Activated CD4-positive, alpha-beta T cell treated with anti-CD3 and anti-CD28 coated beads for 4 hours (primary cell): Measurements from ENCODE around the gene TNFRSF25.
"Not testable (repeated sequence)": the region's sequence is repeated elsewhere in the genome, so short reads cannot be mapped to it uniquely, and the experiment has no call there.

ENCODE experiments used
- DNase-seq, 2 donors: peaks; one replicate each; pipeline ENCODE4 v3.0.0-alpha.2; 2020

TNFRSF25 gene

DNA sequence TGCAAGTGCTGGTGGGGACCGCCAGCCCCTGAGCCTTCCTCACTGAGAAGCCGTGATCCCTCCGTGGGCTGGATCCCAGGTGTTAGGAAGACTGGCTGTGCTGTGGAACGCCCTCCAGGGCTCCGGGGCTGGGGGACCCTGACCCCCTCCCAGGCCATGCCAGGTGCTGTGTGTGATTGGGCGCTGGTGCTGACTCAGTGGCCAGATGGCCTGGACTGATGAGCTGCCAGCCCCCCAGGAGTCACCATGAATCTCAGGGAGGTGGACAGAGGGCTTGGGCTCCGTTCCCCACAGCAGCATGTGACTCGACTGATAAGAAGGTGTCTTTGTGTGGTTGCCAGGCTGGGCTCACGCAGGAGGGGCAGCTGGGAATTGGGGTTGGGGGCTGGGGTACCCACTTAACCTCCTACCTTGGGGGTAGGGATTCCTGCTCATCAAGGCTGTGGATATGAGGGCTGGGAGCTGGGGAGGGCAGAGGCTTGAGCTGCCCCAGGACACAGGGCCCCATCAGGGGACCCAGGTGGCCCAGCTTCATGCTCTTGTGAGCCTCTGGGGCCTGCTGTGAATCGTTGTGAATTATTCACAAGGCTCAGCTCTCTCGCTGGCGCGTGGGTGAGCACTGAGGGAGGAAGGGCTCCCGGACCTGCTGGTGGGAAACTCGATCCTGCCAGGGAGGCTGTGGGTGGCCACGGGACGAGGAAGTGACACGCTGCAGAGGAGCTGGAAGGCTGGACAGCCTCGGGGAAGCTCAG lies 36.1 kb downstream of the TNFRSF25 start:
- not testable (repeated sequence) for DNase-seq

DNA sequence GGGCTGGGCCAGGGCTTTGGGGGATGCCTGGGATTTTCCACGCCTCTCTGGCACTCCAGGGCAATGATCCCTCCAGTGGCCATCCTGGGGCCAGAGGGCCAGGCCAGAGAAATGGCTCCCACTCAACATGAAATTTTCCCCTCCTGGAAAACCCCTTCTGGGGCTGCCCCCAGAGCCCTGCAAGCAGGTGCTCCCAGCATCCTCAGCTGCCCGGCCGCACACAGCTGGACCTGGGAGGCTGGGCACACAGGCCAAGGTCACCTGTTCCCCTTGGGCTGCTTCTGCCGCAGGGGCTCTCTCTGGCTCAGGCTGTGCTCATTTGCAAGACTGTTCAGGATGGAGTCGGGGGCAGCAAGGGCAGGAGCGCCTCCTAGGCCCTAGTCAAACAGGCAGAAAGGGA lies 37.5 kb downstream of the TNFRSF25 start:
- DNase-seq, result not testable (repeated sequence)

DNA sequence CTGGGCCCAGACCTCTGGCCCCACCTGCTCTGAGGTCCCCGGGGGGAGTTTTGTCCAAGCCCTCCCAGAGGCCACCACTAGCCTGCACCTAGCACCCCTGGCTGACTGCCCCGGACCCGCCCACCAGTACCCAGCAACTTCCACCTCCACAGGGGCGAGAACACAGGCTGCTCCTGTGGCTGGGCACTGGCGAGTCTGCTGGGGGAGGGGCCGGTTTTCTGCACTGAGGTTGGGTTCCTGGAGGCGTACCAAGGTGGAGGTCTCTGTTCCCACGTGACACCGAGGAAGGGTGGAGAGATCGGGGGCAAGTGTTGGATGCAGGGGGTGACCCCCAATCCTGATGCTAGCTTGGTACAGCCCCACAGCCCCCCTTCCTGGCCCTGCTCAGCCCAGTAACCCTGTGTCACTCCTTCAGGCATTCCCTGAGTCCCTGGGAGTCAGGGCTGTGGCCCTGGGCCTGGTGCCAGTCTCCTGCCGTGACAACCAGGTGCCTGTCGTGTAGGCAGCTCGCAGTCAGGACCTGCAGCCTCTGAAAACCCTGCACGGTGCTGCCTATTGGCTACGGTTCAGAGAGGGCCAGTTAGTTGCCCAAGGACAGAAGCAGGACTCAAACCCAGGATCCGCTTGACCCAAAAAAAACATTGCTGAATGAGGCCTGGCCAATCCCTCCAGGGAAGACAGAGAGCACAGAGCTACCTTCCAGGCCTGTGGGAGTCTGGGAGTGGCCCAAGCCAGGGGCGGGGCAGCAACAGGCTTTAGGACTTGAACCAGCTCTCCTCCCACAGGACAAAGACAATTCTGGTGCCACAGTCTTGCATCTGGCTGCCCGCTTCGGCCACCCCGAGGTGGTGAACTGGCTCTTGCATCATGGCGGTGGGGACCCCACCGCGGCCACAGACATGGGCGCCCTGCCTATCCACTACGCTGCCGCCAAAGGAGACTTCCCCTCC lies 38.3 kb downstream of the TNFRSF25 start:
- DNase-seq, result no peak

DNA sequence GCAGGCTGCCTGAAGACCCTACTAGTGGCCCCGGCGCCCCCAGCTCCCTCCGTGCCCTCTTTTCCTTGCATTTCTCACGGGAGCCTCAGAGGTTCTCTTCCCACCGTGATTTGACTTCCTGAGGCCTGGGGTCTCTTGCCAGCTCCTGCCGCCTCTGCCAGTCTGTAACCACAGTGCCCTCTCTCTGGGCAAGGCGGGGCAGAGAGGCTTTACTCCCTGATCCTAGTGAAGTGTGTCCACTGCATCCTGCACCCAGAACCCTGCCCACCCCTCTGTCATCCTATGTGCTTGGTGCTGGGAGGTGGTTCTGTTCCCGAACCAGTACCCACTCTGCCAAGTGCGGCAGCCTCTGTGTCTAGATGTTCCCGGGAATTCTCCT lies 39.0 kb downstream of the TNFRSF25 start:
- DNase-seq, result no peak

DNA sequence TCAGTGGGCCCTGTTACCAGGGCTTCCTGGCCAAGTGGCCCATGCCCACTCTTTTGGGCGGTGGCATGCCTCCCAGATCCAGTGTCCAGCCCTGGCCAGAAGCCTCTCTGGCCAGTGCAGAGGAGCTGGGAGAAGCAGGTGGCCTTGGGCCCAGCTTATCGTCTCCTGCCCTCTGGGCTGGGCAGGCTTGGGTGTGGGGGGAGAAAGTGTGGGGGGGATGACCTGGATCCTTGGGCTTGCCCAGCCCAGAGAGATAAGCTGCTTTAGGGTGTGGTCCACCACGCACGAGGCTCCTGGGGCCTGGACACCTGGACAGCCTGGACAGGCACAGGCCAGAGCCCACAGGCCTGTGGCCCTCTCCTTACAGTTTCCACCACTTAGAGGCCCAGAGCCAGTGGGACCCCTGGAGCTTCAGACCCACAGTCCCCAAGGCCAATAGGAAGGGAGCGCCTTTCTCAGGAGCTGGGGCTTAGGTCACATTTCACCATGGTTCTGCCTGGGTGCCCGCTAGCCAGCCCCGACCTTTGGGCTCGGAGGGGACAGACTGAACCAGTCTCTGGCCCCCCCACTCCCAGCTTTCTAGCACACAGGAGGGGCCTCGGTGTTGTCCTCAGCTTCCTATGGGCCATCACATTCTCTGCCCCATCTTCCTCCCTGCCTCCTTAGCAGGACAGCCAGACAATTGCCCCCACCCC lies 39.5 kb downstream of the TNFRSF25 start:
- no peak for DNase-seq

GRCh38 chr1:6425658-6426057 lies 40.3 kb downstream of the TNFRSF25 start:
- no peak for DNase-seq

DNA sequence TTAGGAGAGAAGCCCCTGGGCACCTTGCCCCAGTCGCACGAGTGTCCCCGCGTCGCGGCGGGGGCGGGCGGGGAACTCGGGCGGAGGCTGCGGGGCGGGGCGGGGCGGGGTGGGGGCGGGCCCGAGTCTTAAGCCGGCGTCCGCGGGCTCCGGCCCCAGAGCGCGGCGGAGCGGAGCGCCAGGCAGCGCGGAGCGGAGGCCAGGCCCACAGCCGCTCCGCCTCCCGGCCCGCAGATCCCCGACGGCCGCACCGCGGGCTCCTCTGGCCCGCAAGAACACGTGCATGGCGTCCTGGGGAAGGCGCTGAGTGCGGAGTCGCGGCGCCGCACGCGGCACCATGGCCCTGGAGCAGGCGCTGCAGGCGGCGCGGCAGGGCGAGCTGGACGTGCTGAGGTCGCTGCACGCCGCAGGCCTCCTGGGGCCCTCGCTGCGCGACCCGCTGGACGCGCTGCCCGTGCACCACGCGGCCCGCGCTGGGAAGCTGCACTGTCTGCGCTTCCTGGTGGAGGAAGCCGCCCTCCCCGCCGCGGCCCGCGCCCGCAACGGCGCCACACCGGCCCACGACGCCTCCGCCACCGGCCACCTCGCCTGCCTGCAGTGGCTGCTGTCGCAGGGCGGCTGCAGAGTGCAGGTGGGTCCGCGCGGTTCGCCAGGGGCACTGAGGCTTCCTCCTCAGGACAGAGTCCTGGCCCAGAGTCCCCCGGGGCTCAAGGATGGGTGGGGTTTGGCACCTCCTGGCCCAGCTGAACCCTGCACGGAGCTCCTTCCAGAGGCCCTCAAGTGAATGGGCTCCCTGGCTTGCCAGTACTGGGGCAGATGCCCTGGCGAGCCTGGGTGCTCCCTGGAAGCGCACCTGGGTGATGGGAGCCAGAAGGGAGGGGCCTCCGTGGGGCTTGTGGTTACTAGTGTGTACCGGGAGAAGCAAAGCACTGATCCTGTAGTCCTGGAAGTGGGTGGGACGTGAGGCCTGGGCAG lies 41.1 kb downstream of the TNFRSF25 start, which contains the start of gene ESPN:
Gene ESPN, plus strand, starts transcription at position 158 of the 975 bp plus-strand sequence. Its CDS starts 180 bp downstream, at position 338.
- DNase-seq, result no peak

- no peak for DNase-seq
Measured at GRCh38 chr1:6424000-6424565, 41.9 kb downstream of the TNFRSF25 start.

- peak; percentile 73 to 81 for DNase-seq
Measured at GRCh38 chr1:6423321-6423999, 42.5 kb downstream of the TNFRSF25 start.

DNA sequence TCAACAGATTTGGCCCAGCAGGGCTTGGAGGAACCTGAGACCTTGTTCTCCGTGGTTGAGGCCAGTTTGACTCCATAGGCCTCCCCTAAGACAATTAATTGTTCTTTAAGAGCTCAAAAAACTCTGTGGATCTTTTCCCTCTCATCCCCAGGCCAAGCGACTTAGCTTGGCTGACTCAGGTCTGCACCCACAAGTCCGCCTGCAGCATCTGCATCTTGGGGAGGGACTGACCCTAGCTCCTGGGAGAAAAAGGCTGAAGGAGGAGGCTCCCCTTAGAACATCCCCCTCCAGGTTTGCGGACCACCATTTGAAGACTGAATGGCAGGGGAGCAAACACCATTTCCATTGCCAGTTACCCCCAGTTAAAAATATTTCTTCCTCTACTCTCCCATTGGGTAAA lies 44.7 kb downstream of the TNFRSF25 start:
- no peak for DNase-seq

DNA sequence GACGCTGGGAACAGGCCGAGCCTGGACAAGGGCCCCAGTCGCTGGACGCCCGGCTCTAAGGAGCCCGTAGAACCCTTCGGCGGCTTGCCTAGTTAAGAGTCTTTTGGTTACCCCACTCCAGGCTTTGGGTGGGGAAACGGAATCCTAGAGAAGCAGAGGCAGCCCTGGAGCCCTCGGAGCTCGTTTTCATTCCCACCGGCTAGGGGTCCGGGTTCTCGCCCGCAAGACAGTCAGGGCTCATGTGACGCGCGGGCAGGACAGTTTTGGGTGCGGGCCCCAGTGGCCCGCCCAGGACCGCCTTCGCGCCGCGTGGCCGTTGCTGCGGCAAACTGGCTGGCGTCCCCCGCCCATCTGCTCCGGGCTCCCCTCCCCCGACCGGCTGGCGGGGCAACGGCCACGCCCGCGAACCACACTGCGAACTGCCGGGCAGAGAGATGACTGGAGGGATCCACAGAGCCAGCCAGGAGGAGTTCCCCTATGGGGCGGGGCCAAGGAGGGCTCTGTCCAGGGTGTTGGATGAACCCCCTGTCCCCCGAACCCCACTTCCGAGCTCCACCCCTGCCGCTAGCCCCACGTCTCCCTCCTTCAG lies 45.4 kb downstream of the TNFRSF25 start:
- DNase-seq, result no peak

DNA sequence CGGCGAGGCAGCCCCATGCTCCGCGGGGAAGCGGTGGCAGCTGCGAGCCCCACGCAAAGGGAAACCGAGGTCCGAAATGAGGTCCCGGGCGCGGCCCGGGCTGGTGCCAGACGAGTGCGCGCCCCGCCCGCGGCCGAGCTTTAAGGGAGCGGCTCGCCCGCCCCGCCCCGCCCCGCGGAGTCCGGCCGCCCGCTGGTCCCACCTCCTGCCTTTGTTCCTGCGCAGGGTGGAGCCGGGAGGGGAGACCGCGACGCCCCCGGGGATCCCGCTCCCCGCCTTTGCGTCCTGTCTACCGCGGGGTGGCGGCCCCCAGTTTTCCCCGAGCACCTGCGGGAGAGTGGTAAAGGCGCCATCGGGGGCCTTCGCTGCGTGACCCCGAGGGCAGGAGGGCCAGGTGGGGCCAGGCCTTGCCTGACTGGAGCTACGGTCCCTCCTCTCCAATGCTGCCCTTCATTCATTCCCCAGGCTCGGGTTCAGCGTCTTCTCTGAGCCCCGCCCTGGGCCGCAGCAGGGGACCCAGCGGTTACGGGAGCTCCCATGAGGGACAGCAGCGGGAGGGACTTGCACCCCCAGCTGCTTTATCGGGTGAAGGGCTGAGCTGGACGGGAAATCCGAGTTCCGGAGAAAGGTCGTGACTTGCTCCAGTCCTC lies 46.0 kb downstream of the TNFRSF25 start, which contains the start of gene HES2:
Gene HES2, minus strand, starts transcription at position 116 of the 650 bp plus-strand sequence. Its CDS starts 99 bp downstream, at position 17.
- DNase-seq, result no peak

GRCh38 chr1:6419397-6419803 lies 46.6 kb downstream of the TNFRSF25 start:
- DNase-seq, result no peak

- DNase-seq, result no peak
Measured at GRCh38 chr1:6418668-6419396, 47.1 kb downstream of the TNFRSF25 start.

GRCh38 chr1:6417961-6418667 lies 47.9 kb downstream of the TNFRSF25 start:
- DNase-seq, result no peak

GRCh38 chr1:6416906-6417305 lies 49.1 kb downstream of the TNFRSF25 start:
- no peak for DNase-seq

- DNase-seq, result no peak
Measured at GRCh38 chr1:6416295-6416656, 49.7 kb downstream of the TNFRSF25 start.

DNA sequence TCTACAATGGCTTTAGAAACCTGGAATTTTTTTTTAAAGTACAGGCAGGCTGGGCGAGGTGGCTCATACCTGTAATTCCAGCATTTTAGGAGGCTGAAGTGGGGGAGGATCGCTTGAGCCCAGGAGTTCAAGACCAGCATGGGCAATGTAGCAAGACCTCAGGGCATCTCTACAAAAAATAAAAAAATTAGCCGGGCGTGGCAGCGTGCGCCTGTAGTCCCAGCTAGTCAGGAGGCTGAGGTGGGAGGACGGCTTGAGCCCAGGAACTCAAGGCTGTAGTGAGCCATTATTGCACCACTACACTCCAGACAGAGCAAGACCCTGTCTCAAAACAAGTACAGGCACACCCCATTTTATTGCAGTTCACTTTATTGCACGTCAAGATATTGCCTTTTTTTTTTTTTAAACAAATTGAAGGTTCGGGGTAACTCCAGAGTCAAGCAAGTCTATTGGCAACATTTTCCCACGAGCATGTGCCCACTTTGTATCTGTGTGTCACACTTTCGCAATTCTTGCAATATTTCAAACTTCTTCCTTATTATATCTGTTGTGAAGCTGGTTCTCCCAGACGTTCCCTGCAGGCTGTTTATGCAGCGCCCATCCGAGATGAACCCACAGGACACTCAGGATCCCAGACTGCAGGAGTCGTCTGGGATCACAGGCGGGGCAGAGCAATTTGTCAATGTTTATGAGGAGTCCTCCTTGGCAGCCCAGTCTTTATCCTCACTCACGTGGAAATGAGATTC lies 50.9 kb downstream of the TNFRSF25 start:
- no peak for DNase-seq
